Epithelial cell of esophagus (primary cell): ENCODE data around the gene KMO.

Experiments used
- DNase-seq: peaks from one replicate; pipeline ENCODE4 v3.0.0; 2010; ENCODE audit warnings: low read depth
- H3K4me3 ChIP-seq: 2 replicates; pipeline ENCODE4 v1.5.1; 2011; ENCODE audit warnings: mild to moderate bottlenecking, low read length, control low read depth
- TF ChIP-seq, protein P1 (sequence below): IDR thresholded peaks from 2 replicates; pipeline ENCODE4 v1.5.1; 2011; ENCODE audit warnings: low read depth, mild to moderate bottlenecking, low read length, control low read depth, inconsistent platforms; ENCODE audit not compliant: insufficient read depth; ENCODE audit errors: missing control alignments

Gene KMO

DNA sequence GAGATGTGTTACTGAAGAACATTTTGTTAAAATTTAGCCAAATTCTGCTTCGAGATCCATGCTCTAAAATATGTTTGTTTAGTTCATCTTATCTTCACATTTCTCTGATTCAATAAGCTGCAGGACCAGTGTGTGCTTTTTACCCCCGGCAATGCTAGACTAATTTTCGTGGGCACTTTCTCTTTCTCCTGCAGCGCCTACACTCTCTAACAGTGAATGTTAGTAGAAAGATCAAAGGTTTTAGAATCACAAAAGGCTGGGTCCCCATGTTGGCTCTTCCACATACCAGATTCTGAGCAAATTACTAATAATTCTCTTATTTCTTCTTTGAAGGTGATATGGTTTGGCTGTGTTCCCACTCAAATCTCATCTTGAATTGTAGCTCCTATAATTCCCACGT, 99.5 kb downstream of the KMO start:
- no peak for DNase-seq
- TF ChIP-seq, protein P1, sequence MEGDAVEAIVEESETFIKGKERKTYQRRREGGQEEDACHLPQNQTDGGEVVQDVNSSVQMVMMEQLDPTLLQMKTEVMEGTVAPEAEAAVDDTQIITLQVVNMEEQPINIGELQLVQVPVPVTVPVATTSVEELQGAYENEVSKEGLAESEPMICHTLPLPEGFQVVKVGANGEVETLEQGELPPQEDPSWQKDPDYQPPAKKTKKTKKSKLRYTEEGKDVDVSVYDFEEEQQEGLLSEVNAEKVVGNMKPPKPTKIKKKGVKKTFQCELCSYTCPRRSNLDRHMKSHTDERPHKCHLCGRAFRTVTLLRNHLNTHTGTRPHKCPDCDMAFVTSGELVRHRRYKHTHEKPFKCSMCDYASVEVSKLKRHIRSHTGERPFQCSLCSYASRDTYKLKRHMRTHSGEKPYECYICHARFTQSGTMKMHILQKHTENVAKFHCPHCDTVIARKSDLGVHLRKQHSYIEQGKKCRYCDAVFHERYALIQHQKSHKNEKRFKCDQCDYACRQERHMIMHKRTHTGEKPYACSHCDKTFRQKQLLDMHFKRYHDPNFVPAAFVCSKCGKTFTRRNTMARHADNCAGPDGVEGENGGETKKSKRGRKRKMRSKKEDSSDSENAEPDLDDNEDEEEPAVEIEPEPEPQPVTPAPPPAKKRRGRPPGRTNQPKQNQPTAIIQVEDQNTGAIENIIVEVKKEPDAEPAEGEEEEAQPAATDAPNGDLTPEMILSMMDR, result no peak
- no peak overlapping the region for H3K4me3 ChIP-seq

- no peak for DNase-seq
- TF ChIP-seq, protein P1, result no peak
- no peak overlapping the region for H3K4me3 ChIP-seq
Measured at GRCh38 chr1:241632987-241633386, 100.8 kb downstream of the KMO start.

GRCh38 chr1:241635556-241636152, 103.5 kb downstream of the KMO start:
- no peak overlapping the region for H3K4me3 ChIP-seq
- DNase-seq, result no peak
- TF ChIP-seq, protein P1, result no peak

DNA sequence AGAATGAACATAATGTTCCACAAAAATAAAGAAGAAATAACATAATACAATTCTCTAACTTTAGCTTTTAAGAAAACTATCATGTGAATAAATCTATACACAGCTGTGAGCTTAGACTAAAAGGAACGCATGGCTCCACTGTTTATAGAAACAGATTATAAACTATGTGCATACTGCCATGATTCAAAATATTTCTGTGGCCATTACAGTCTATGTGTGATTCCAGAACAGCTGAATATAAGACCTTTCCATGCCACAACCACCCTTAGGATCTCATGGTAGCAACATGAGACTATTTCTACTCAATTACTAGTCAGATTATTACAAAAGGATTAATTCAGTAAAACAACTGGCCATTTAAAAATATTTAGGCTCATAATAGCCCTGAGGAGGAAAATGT, 104.1 kb downstream of the KMO start:
- no peak overlapping the region for H3K4me3 ChIP-seq
- no peak for DNase-seq
- TF ChIP-seq, protein P1, result no peak

- DNase-seq, result peak; percentile 64
- H3K4me3 ChIP-seq, result no peak overlapping the region
- TF ChIP-seq, protein P1, result no peak
Measured at GRCh38 chr1:241637046-241637590, 104.9 kb downstream of the KMO start.

- peak overlapping the region; percentile 93 for H3K4me3 ChIP-seq
- peak; percentile 48 for DNase-seq
Measured at GRCh38 chr1:241637604-241638003, 105.4 kb downstream of the KMO start.

More at GRCh38 chr1:241637604-241638003, 105.4 kb downstream of the KMO start:
- TF ChIP-seq, protein P1, result no peak
